ENCODE data around the gene RBPMS2.

DNA sequence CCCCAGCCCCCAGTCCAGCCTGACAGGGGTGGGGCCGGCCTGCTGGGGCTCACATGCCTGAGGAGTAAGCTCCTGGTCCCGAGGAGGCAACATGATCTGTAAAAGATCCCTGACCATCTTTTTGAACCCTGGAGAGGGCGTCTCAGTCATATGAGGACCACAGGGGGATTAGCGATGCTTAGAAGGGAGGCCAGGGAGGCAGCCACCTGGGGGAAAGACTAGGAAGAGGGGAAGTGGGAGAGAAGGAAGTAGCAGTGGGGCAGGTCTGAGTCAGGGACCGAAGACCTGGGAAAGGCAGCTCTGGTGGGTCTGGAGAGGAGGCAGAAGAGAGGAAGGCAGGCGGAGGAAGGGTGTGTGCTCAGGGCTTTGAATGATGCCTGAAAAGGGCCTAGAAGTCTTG, 31.1 kb upstream of the RBPMS2 start:
- TF ChIP-seq, protein P1, sequence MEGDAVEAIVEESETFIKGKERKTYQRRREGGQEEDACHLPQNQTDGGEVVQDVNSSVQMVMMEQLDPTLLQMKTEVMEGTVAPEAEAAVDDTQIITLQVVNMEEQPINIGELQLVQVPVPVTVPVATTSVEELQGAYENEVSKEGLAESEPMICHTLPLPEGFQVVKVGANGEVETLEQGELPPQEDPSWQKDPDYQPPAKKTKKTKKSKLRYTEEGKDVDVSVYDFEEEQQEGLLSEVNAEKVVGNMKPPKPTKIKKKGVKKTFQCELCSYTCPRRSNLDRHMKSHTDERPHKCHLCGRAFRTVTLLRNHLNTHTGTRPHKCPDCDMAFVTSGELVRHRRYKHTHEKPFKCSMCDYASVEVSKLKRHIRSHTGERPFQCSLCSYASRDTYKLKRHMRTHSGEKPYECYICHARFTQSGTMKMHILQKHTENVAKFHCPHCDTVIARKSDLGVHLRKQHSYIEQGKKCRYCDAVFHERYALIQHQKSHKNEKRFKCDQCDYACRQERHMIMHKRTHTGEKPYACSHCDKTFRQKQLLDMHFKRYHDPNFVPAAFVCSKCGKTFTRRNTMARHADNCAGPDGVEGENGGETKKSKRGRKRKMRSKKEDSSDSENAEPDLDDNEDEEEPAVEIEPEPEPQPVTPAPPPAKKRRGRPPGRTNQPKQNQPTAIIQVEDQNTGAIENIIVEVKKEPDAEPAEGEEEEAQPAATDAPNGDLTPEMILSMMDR (IDR thresholded peaks at IDR 0.05; ENCODE audit: low read depth, low read length), result no peak
- no peak for TF ChIP-seq EZH2phosphoT487 (IDR thresholded peaks at IDR 0.05; ENCODE audit: low read depth)

Measured in OCI-LY3 (cell line).